AG10803 (cell line): ENCODE data around the gene DICER1.

Experiments
- DNase-seq: peaks from one replicate; pipeline ENCODE4 v3.0.0; 2010; ENCODE audit warnings: low read depth
- H3K4me3 ChIP-seq: 2 replicates; pipeline ENCODE4 v1.5.1; 2011; ENCODE audit warnings: mild to moderate bottlenecking, low read length, control low read depth
- TF ChIP-seq, protein P1 (sequence below): conservative IDR thresholded peaks from 2 replicates; pipeline ENCODE4 v1.5.1; 2011; ENCODE audit warnings: mild to moderate bottlenecking, low read length, control low read depth, inconsistent platforms

The DICER1 gene

DNA sequence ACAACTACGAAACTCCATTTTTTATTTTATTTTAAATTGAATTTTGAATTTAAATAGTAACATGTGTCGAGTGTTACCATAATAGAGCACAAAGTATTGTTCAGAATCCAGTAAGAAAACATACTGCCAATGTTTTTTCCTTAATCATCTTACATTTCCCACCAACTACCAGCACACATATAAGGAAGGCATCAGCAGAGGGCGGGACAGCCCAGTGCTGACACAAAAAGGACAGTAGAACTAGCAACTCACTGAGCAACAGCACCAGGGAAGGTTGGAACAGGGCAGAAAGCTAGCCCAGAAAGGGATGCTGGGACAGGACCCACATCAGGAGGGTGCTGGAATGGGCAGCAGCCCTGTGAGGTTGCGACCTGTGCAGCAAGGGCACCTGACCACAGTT is 43.9 kb downstream of the DICER1 start:
- TF ChIP-seq, protein P1, sequence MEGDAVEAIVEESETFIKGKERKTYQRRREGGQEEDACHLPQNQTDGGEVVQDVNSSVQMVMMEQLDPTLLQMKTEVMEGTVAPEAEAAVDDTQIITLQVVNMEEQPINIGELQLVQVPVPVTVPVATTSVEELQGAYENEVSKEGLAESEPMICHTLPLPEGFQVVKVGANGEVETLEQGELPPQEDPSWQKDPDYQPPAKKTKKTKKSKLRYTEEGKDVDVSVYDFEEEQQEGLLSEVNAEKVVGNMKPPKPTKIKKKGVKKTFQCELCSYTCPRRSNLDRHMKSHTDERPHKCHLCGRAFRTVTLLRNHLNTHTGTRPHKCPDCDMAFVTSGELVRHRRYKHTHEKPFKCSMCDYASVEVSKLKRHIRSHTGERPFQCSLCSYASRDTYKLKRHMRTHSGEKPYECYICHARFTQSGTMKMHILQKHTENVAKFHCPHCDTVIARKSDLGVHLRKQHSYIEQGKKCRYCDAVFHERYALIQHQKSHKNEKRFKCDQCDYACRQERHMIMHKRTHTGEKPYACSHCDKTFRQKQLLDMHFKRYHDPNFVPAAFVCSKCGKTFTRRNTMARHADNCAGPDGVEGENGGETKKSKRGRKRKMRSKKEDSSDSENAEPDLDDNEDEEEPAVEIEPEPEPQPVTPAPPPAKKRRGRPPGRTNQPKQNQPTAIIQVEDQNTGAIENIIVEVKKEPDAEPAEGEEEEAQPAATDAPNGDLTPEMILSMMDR: no peak
- DNase-seq: no peak
- no peak overlapping the region for H3K4me3 ChIP-seq

DNA sequence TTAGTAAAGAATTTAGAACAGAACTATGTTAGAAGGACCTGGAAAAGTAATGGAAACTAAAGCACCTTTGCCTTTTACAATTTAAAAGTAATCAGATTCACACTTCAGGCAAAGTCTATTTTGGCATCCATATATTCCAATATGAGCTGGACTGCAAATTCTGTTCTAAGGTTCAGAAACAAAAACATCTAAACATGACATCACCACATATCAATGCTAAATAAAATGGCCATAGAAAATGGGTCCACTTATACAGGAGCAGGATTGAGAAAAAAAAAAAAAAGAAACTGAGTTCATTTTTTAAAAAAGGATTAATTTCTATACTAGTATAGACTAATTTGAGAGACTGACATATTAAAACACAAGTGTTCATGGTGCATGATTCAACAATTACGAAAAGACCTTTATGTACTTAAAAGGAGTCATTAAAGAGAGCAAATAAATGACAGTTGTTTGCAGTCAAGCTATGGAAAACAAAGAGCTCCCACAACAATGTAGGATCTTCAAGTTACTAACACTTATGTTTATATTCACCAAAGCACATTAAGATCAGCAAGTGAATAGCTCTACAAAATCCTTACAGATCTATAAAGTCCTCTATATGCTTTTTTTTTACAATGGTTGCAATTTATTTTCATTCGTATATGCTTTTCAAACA is 45.7 kb downstream of the DICER1 start:
- DNase-seq: no peak
- no peak overlapping the region for H3K4me3 ChIP-seq
- TF ChIP-seq, protein P1: no peak

GRCh38 chr14:95110178-95110577 is 47.2 kb downstream of the DICER1 start:
- no peak overlapping the region for H3K4me3 ChIP-seq
- TF ChIP-seq, protein P1: no peak
- DNase-seq: no peak

DNA sequence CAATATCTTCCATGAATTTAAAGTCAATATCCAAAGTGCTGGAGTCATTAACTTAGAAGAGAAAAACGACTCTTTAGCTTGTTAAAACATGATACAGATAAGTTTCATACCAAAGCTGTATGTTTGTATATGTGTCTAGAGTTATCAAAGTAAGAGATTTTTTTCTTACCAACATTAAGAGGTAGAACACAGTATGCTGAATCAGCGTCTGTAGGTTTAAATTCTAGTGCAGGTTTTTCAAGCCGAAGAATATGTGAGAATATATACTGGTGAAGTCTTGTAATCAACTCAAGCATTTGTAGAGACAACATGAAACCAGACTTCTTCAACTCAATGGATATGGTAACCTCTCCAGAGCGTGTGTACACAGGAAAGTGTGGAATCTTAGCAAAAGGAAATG is 49.6 kb downstream of the DICER1 start:
- no peak for DNase-seq
- H3K4me3 ChIP-seq: no peak overlapping the region
- TF ChIP-seq, protein P1: no peak

GRCh38 chr14:95106971-95107370 is 50.4 kb downstream of the DICER1 start:
- TF ChIP-seq, protein P1: no peak
- DNase-seq: no peak
- H3K4me3 ChIP-seq: no peak overlapping the region

DNA sequence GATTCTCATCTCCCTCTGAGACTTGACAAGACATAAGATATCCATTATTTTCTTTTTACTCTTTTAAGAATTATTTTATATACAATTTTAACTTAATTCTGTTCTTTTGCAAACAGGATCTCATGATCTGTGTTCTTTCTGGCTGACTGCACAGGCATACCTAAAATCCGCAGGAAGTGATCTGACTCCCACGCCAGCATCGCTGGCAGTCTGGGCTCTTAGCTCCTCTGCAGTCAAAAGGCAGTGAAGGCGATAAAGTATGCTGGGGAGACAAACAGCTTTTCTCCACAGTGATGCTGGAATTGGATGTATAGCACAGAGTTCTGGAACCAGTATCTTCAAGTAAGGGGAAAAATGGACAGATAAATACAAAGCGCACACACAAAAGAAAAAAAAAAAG is 52.4 kb downstream of the DICER1 start:
- H3K4me3 ChIP-seq: no peak overlapping the region
- TF ChIP-seq, protein P1: no peak
- no peak for DNase-seq

DNA sequence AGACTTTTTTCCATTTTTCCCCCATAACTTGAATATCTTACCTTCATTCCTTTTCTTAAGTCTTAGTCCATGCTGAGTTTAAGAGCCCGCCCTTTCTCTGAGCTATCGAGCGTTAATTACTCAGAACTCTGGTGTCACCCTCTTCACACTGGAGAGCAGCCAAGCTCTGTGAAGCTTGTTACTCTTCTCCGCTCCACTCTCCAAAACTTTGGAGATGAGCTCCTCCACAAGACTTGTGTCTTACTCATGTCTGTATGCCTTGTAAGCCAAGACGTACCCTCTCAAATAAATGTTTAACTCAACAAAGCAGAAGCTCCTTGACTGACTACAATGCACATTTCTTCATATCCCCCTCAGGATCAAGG is 54.7 kb downstream of the DICER1 start:
- H3K4me3 ChIP-seq: no peak overlapping the region
- TF ChIP-seq, protein P1: no peak
- no peak for DNase-seq
